OCI-LY1 (cell line): ENCODE results near the gene GZMM.
A peak's percentile ranks its signal among the peaks of the same experiment; 100 is the strongest.

Source experiments
- H2AFZ ChIP-seq: fragments of 200-600 bp; sonication (generic), shearing (Covaris generic); 2 replicates; pipeline ENCODE4 v1.6.0; 2014; ENCODE audit warnings: antibody characterized with exemption, mild to moderate bottlenecking, low read length
- H3F3A ChIP-seq: fragments of 200-600 bp; sonication (generic), shearing (Covaris generic); 2 replicates; pipeline ENCODE4 v1.6.0; 2014; ENCODE audit warnings: mild to moderate bottlenecking, antibody characterized with exemption, low read length, moderate library complexity; ENCODE audit not compliant: insufficient read depth
- H3K27ac ChIP-seq: fragments of 200-600 bp; sonication (generic); 2 replicates; pipeline ENCODE4 v1.5.1; 2014; ENCODE audit warnings: low read length, mixed run types, mild to moderate bottlenecking, low read depth; ENCODE audit not compliant: poor library complexity, severe bottlenecking
- H3K27me3 ChIP-seq: fragments of 200-600 bp; sonication (generic); 2 replicates; pipeline ENCODE4 v1.6.0; 2014; ENCODE audit warnings: antibody characterized with exemption, mild to moderate bottlenecking, low read length, moderate library complexity; ENCODE audit not compliant: insufficient read depth
- H3K36me3 ChIP-seq: fragments of 200-600 bp; sonication (generic); 2 replicates; pipeline ENCODE4 v1.6.1; 2014; ENCODE audit warnings: mild to moderate bottlenecking, antibody characterized with exemption, low read length, moderate library complexity, mixed read lengths; ENCODE audit not compliant: insufficient read depth
- H3K4me1 ChIP-seq: fragments of 200-600 bp; sonication (generic); 2 replicates; pipeline ENCODE4 v1.5.1; 2014; ENCODE audit warnings: mild to moderate bottlenecking, low read length, moderate library complexity; ENCODE audit not compliant: insufficient read depth, severe bottlenecking
- H3K4me2 ChIP-seq: fragments of 200-600 bp; sonication (generic), shearing (Covaris generic); 2 replicates; pipeline ENCODE4 v1.6.1; 2014; ENCODE audit warnings: low read length
- H3K4me3 ChIP-seq: fragments of 200-600 bp; sonication (generic); 2 replicates; pipeline ENCODE4 v1.5.1; 2014; ENCODE audit warnings: low read length, low read depth, mild to moderate bottlenecking, mixed read lengths; ENCODE audit not compliant: poor library complexity, severe bottlenecking
- H3K79me2 ChIP-seq: fragments of 200-600 bp; shearing (Covaris generic); 2 replicates; pipeline ENCODE4 v1.6.1; 2016; ENCODE audit warnings: mixed run types, low read length, mixed read lengths; ENCODE audit not compliant: insufficient read depth
- H3K9ac ChIP-seq: fragments of 200-600 bp; sonication (generic), shearing (Covaris generic); 2 replicates; pipeline ENCODE4 v1.6.1; 2014; ENCODE audit warnings: mild to moderate bottlenecking, low read length, mixed read lengths
- H3K9me2 ChIP-seq: fragments of 200-600 bp; sonication (generic), shearing (Covaris generic); 2 replicates; pipeline ENCODE4 v1.6.1; 2014; ENCODE audit warnings: low read depth, mild to moderate bottlenecking, low read length, mixed read lengths
- H3K9me3 ChIP-seq: fragments of 200-600 bp; shearing (Covaris generic); 2 replicates; pipeline ENCODE4 v1.6.1; 2014; ENCODE audit warnings: low read length, mixed read lengths
- H4K20me1 ChIP-seq: fragments of 200-600 bp; sonication (generic), shearing (Covaris generic); 2 replicates; pipeline ENCODE4 v1.6.0; 2016; ENCODE audit warnings: mild to moderate bottlenecking, low read length; ENCODE audit not compliant: insufficient read depth
- EZH2 ChIP-seq: fragments of 200-600 bp; sonication (generic), shearing (Covaris generic); IDR thresholded peaks from 2 replicates; pipeline ENCODE4 v1.8.0; 2017; ENCODE audit warnings: borderline replicate concordance, mixed run types, mild to moderate bottlenecking, antibody characterized with exemption, low read length, moderate library complexity, mixed read lengths
- TF ChIP-seq, protein P1 (sequence below): fragments of 200-600 bp; sonication (generic), shearing (Covaris generic); IDR thresholded peaks from 2 replicates; pipeline ENCODE4 v1.5.1; 2017; ENCODE audit warnings: mild to moderate bottlenecking, antibody characterized with exemption, low read length, moderate library complexity, mixed read lengths

The GZMM gene

DNA sequence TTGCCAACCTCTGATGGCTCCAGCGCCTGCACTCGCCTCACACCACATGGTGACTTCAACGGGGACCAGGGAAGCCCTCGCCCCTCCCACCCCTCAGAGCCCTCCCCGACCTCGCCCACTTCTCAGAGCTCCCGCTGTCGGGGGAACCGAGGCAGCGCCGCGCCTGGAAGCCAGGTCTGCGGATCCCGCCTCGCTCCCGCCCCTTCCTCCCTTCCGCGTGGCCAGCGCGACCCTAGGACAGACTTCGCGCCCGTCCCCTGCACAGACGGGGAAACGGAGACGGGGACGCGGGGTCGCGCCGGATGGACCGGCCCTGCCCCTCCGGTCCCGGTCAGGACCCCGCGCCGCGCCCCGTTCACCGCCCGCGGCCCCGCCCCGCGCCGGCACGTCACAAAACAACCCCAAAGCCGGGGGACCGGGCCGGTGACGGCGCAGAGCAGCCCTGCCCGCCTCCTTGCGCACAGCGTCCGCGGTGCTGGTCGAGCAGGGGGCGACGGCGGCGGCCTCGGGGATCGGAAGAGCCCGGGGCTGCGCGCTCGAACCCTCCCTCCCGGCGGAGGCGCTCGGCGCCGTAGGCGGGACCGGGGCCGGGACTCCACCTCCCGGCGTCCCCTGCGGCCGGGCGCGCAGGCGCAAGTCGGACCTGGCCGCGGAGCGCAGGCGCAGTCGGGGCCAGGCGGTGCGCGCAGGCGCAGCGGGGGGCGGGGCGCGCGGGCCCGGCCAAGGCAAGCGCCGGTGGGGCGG is 12.7 kb upstream of the GZMM start:
- H3K4me1 ChIP-seq, result peaks cover 25% of the 10 kb centered on the region
- H3K79me2 ChIP-seq, result no peaks in the 10 kb centered on the region
- no peak overlapping the region for H2AFZ ChIP-seq
- no peaks in the 10 kb centered on the region for H3K9me3 ChIP-seq
- no peaks in the 10 kb centered on the region for H3K9me2 ChIP-seq
- H3K4me2 ChIP-seq, result peak overlapping the region; percentile 74
- H4K20me1 ChIP-seq, result no peaks in the 10 kb centered on the region
- no peaks in the 10 kb centered on the region for H3F3A ChIP-seq
- peaks cover 2% of the 10 kb centered on the region; the same call in 1 of the 2 replicates for H3K36me3 ChIP-seq
- H3K27ac ChIP-seq, result no peak overlapping the region
- no peak for TF ChIP-seq EZH2
- TF ChIP-seq, protein P1, sequence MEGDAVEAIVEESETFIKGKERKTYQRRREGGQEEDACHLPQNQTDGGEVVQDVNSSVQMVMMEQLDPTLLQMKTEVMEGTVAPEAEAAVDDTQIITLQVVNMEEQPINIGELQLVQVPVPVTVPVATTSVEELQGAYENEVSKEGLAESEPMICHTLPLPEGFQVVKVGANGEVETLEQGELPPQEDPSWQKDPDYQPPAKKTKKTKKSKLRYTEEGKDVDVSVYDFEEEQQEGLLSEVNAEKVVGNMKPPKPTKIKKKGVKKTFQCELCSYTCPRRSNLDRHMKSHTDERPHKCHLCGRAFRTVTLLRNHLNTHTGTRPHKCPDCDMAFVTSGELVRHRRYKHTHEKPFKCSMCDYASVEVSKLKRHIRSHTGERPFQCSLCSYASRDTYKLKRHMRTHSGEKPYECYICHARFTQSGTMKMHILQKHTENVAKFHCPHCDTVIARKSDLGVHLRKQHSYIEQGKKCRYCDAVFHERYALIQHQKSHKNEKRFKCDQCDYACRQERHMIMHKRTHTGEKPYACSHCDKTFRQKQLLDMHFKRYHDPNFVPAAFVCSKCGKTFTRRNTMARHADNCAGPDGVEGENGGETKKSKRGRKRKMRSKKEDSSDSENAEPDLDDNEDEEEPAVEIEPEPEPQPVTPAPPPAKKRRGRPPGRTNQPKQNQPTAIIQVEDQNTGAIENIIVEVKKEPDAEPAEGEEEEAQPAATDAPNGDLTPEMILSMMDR, result no peak
- H3K9ac ChIP-seq, result peak overlapping the region; percentile 87
- peak overlapping the region; percentile 90 for H3K4me3 ChIP-seq
- H3K27me3 ChIP-seq, result no peaks in the 10 kb centered on the region

DNA sequence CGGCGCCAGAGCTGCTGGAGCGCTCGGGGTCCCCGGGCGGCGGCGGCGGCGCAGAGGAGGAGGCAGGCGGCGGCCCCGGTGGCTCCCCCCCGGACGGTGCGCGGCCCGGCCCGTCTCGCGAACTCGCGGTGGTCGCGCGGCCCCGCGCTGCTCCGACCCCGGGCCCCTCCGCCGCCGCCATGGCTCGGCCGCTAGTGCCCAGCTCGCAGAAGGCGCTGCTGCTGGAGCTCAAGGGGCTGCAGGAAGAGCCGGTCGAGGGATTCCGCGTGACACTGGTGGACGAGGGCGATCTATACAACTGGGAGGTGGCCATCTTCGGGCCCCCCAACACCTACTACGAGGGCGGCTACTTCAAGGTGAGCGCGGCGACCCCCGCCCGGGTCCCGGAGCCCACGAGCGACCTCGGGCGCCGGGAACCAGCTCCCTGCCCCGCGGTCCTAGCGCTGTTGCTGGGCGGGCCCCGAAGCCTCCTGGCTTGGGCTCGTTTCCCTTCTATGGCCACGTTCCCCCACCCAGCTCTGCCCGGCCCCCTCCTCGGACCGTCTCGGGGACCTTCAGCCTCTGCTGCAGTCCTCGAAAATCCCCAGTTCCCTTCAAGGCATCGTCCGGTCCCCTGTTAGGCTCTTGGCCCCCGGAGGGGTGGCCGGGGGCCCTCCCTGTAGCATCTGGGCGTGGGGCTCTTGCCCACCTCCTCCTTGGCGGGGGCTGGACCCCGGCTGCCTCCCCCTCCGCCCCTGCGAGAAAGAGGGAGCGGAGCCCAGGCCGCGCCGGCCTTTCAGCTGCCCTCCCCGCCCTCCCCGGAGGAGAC is 11.9 kb upstream of the GZMM start, which contains the start of gene CDC34:
CDC34 (plus strand) TSS at position 8 of the 808 bp plus-strand sequence; CDS start at position 180, 172 bp downstream.
- TF ChIP-seq, protein P1, result no peak
- TF ChIP-seq EZH2, result no peak
- Histone ChIP-seq H3K36me3 (peaks cover 9% of the 10 kb centered on the region), H3K4me2 (peak within 1 kb of the TSS; percentile 85), H2AFZ (no peak within 1 kb of the TSS), H3K9ac (peak within 1 kb of the TSS; percentile 87), H3K4me3 (peak within 1 kb of the TSS; percentile 95), H4K20me1 (no peaks in the 10 kb centered on the region), H3K9me3 (no peaks in the 10 kb centered on the region), H3K9me2 (no peaks in the 10 kb centered on the region), H3K4me1 (peaks cover 25% of the 10 kb centered on the region), H3F3A (no peaks in the 10 kb centered on the region), H3K79me2 (no peaks in the 10 kb centered on the region), H3K27me3 (no peaks in the 10 kb centered on the region), H3K27ac (no peak within 1 kb of the TSS)

DNA sequence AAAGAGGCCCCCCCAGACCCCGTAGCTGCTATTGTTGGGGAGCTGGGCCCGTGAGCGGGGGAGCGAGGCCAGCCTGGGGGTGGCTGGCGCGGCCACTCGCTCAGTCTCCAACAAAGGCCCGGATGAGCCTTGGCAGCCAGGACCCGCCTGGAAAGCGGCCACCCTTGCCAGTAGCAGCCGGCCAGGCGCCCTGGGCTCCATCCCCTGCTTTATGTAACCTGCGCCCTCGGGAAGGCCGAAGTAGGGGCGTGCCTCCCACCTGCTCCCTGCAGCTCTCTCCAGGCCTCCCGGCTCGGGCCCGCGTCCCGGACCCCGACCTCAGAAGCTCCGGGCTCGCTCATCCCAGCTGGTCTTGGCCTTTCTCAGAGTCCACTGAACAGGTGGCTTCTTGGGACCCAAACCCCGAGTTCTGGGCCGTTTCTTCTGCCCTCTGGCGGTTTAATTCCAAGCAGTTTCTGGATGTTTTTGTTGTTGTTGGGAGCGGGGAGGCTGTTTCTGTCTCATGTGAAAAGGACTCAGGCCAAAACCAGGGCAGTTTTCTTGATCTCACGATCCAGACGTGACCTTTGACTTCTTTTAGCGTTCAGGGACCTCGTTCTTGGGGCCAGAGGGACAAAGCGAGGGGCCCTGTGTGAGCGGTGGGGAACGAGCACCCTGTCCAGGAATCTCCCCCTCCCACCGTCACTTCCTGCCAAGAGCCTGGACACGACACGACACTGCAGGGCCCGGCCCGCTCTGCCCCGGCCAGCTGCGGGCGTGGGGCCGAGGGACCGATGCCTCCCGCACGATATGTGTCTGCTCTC is 11.1 kb upstream of the GZMM start:
- Histone ChIP-seq H3K4me2 (peak overlapping the region; percentile 85), H3K4me1 (peaks cover 25% of the 10 kb centered on the region), H3K9me3 (no peaks in the 10 kb centered on the region), H3K27ac (no peak overlapping the region), H2AFZ (no peak overlapping the region), H3K79me2 (no peaks in the 10 kb centered on the region), H3K27me3 (no peaks in the 10 kb centered on the region), H3K36me3 (peaks cover 11% of the 10 kb centered on the region), H3K4me3 (peak overlapping the region; percentile 95), H3K9me2 (no peaks in the 10 kb centered on the region), H3K9ac (peak overlapping the region; percentile 71), H3F3A (no peaks in the 10 kb centered on the region), H4K20me1 (no peaks in the 10 kb centered on the region)
- TF ChIP-seq, protein P1, result peak; percentile 51
- no peak for TF ChIP-seq EZH2
